Ovary (tissue), 3 donors: ENCODE results near the gene SLC27A6.

Experiments
- CTCF ChIP-seq, 3 donors: fragments of 450-650 bp in 2 of 3; fragments of 200-600 bp in 1 of 3; IDR thresholded peaks; one replicate each; pipeline versions ENCODE4 v1.5.1 to v1.8.0; 2016 to 2022; ENCODE audit warnings: antibody characterized with exemption in 3 of 3, mild to moderate bottlenecking in 1 of 3
- EP300 ChIP-seq: sonication (generic); formaldehyde crosslinking; IDR thresholded peaks from one replicate; pipeline ENCODE4 v1.6.1; 2017; ENCODE audit warnings: antibody characterized with exemption
- POLR2A ChIP-seq: fragments of 450-650 bp; IDR thresholded peaks from one replicate; pipeline ENCODE4 v1.6.1; 2017; ENCODE audit warnings: antibody characterized with exemption, mild to moderate bottlenecking, moderate library complexity
- donor health status: DM: no; HTN: no; CAD: no.

GRCh38 chr5:129042306-129042705 is 77.0 kb downstream of the SLC27A6 start:
- TF ChIP-seq CTCF (IDR thresholded peaks at IDR 0.05), result no peak
- no peak for TF ChIP-seq POLR2A
- TF ChIP-seq EP300, result no peak
